PFSK-1 (cell line): ENCODE data around the gene ASIC4.

Source experiments
- FOXP2 ChIP-seq: optimal IDR thresholded peaks from 2 replicates; pipeline ENCODE3; 2011; ENCODE audit warnings: borderline replicate concordance, control low read depth, inconsistent platforms; ENCODE audit not compliant: insufficient read depth; ENCODE audit errors: extremely low read length, extremely low read depth
- POLR2AphosphoS5 ChIP-seq: IDR thresholded peaks from 2 replicates; pipeline ENCODE4 v1.6.1; 2012; ENCODE audit warnings: low read depth, mild to moderate bottlenecking, control low read depth, low read length, moderate library complexity
- SIN3A ChIP-seq: IDR thresholded peaks from 2 replicates; pipeline ENCODE4 v1.6.1; 2012; ENCODE audit warnings: mild to moderate bottlenecking, low read length, moderate library complexity, borderline replicate concordance; ENCODE audit not compliant: insufficient read depth
- TAF1 ChIP-seq: IDR thresholded peaks from 2 replicates; pipeline ENCODE4 v1.6.1; 2012; ENCODE audit warnings: low read length, control low read depth, borderline replicate concordance; ENCODE audit not compliant: insufficient read depth
- TF ChIP-seq, protein P1 (sequence below), 2 experiments: IDR thresholded peaks; 2 replicates each; pipeline versions ENCODE4 v1.6.1 to v1.8.0; 2011 to 2012; ENCODE audit warnings: low read depth in 2 of 2, low read length in 2 of 2, control low read depth in 1 of 2, inconsistent platforms in 1 of 2, mild to moderate bottlenecking in 1 of 2, moderate library complexity in 1 of 2; ENCODE audit not compliant: insufficient read depth in 1 of 2

Gene ASIC4

DNA sequence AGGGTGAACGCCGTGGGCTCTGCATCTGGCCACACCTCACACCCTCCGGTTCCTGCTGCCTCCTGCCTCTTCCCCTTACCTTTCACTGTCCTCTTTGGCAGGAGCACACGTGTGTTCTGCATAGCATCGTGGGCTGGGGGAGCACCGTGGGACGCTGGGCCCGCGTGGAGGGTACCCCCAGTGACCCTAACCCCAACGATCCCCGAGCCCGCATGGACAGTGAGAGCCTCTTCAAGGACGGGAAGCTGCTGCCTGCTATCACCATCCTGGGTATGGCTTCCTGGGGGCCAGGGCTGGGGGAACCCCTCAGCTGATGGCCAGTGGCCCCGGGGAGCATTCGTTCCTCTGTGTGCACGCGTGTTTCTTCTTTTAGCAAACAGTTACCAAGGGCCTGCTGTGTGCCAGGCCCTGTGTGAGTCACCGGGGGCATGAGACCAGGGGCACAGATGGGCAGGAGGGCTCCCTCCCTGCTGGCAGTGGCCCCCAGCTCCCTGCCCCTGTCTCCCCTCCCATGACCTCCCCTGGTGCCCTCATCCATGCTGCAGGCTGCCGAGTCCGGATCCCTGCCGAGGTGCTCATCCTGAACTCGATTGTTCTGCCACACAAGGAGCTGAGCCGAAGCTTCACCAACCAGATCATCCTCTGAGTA is 8.0 kb upstream of the ASIC4 start:
- no peak for TF ChIP-seq FOXP2
- no peak for TF ChIP-seq POLR2AphosphoS5
- TF ChIP-seq TAF1 = no peak

DNA sequence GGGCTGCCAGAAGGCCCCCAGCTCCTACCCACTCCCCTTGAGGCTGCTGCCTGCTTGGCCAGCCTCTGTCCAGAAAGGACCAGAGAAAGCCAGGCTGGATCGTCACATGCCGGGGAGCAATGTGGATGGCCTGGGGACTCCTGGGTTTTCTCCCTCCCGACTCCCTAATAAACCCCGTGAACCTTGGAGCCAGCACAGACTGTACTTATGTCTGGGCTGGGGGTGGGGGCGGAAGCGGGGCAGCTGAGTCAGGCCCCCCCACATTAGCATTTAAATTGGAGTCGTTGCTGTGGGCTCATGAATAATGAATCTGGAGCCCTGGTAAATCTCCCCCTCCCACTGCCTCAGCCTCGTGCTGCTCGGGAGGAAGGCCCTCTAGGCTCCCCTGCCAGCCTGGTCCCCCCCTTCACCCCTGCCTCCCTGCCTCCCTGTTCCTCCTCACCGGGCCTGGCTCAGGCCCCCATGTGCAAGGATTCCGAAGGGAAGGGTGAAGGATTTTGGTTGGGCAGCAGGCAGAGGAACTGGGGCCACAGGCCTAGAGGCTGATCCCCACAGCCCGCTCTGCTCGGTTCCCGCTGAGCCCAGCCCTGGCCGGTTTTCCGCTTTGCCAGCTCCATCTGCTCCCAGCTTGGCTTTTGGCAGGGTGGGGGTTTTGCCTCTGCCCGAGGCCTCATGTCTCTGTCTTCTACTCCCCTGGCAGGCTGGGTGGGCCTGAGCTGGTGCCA is 7.3 kb upstream of the ASIC4 start:
- TF ChIP-seq FOXP2 (no peak), TAF1 (no peak)

DNA sequence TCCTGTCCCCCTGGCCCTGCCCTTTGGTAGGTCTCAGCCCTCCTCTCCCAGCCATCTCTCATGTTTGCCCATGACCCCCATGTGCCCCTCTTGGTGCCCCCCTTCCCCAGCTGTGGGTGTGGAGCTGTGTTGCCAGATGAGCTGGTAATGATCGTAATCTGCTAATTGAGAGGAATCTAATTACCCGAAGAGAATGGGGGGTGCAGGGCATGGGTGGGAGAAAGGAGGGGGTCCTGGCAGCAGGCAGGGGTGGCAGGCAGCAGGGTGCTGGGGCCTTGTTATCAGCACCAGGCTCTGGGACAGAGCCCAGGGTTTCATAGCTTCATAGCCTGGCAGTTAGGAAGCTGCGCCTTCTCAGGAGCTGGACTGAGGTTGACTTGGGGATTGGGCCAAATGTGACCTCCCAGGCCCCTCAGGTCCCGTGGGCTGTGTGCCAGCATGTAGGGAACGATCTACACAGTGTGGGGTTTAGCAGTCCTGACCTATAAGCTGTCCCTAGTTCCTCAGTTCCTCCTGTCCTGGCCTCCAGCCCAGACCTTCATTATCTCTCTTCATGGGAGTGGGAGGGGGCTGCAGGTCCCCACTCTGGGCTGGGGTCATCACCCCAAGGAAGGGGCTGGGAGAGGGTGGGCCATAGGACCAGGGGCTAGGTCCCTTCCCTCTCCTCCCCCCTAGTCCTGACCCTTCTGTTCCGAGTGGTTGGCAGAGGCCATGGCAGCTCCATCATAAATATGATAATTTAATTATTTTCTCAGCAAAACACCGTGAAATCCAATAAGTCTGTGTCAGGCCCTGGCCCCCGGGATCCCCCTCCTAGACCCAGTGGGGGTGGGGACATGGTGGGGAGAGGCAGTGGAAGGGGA is 6.5 kb upstream of the ASIC4 start:
- no peak for TF ChIP-seq FOXP2
- TF ChIP-seq, protein P1, sequence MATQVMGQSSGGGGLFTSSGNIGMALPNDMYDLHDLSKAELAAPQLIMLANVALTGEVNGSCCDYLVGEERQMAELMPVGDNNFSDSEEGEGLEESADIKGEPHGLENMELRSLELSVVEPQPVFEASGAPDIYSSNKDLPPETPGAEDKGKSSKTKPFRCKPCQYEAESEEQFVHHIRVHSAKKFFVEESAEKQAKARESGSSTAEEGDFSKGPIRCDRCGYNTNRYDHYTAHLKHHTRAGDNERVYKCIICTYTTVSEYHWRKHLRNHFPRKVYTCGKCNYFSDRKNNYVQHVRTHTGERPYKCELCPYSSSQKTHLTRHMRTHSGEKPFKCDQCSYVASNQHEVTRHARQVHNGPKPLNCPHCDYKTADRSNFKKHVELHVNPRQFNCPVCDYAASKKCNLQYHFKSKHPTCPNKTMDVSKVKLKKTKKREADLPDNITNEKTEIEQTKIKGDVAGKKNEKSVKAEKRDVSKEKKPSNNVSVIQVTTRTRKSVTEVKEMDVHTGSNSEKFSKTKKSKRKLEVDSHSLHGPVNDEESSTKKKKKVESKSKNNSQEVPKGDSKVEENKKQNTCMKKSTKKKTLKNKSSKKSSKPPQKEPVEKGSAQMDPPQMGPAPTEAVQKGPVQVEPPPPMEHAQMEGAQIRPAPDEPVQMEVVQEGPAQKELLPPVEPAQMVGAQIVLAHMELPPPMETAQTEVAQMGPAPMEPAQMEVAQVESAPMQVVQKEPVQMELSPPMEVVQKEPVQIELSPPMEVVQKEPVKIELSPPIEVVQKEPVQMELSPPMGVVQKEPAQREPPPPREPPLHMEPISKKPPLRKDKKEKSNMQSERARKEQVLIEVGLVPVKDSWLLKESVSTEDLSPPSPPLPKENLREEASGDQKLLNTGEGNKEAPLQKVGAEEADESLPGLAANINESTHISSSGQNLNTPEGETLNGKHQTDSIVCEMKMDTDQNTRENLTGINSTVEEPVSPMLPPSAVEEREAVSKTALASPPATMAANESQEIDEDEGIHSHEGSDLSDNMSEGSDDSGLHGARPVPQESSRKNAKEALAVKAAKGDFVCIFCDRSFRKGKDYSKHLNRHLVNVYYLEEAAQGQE (IDR thresholded peaks at IDR 0.05; ENCODE audit: insufficient read depth in 1 of 2, low read depth in 2 of 2, low read length in 2 of 2) = peak; percentile 73 to 85

DNA sequence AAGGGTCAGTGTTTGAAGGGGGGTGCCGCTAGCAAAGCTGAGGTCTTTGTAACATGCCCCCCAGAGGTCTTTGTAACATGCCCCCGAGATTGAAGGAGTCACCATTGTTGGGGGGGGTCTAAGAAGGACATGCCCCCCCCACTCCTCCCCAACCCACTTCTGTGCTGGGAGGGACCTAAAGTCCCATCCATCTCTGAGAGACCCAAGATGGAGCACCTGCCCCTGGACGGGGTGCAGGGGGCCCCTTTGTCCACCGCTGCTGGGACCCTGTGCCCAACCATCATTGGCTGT is 5.9 kb upstream of the ASIC4 start:
- TF ChIP-seq POLR2AphosphoS5 = no peak
- TF ChIP-seq, protein P1 (IDR thresholded peaks at IDR 0.05; ENCODE audit: insufficient read depth in 1 of 2, low read depth in 2 of 2, low read length in 2 of 2) = no peak
- no peak for TF ChIP-seq FOXP2
- no peak for TF ChIP-seq TAF1
- no peak for TF ChIP-seq SIN3A

DNA sequence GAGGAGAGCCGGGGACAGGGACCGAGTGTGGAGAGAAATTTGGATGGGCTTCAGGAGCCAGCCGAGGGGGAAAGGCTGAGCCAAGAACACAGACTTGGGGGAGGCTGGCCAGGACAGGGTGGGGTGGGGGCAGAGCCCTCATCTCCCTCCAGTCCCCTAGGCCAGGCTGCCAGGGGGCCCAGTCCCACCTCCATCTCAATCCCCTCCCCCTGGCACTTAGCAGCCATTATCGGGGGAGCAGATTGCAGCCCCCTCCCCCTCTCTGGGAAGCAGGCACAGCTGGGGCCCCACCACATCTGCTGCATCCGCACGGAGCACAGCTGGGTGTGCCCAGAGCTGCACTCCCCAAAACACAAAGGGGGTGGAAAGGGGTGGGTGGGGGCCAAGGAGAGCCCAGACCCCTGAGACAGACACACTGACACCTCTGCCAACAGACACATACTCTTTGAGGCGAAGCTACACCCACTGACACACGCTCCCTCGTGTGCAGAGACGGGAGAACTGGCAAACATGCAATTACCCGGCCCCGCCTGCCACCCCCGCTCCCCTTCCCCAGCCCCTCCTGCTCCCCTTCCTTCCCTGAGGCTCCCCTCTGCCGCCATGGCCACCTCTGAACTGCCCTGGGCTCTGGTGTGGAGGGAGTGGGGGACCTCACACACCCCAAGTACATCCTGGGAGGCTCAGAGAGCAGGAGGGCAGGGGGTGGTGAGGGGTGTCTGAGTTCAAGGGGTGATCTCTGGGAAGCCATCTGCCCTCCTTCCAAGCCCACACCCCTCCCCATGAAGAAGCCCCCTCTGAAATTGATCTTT is 5.1 kb upstream of the ASIC4 start:
- TF ChIP-seq, protein P1 (IDR thresholded peaks at IDR 0.05; ENCODE audit: insufficient read depth in 1 of 2, low read depth in 2 of 2, low read length in 2 of 2) = no peak
- TF ChIP-seq TAF1 (no peak), POLR2AphosphoS5 (no peak), FOXP2 (no peak), SIN3A (no peak)
